ENCODE results near the gene MYO9A. TPM values are rescaled to one million over a fixed set of nuclear protein-coding genes. Genes with fewer than 3 reads are reported as not detected.

MYO9A gene
- polyA plus RNA-seq, 3 donors = 3.9 to 6.6 (median 5.0) TPM

DNA sequence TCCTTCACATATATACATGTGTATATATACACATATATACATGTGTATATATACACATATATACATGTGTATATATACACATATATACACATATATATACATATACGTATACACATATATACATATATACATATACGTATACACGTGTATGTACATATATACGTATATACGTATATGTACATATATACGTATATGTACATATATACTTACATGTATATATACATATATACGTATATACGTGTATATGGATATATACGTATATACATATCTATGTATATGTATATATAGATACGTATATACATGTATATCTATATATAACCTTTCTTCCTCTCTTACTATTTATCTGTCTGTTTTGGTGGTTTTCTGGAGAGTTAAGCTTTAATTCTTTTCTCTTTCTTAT is 192.8 kb downstream of the MYO9A start:
- H3K36me3 Mint-ChIP-seq = peaks cover 3 to 5% of the 10 kb centered on the region in 2 donors
- H3K4me3 Mint-ChIP-seq = no peak overlapping the region
- Histone ChIP-seq H3K9me3 (replicated peaks in 1 of 2; ENCODE audit: control insufficient read depth in 1 of 2, insufficient read depth in 1 of 2, low read length in 2 of 2) (no peaks in the 10 kb centered on the region), H3K4me1 (ENCODE audit: control insufficient read depth in 1 of 2, insufficient read depth in 2 of 2, low read length in 2 of 2) (no peaks in the 10 kb centered on the region), H3K79me2 (ENCODE audit: insufficient read depth, low read length) (no peaks in the 10 kb centered on the region), H3K9ac (ENCODE audit: insufficient read depth, low read length, poor library complexity, severe bottlenecking) (no peak overlapping the region), H3K4me2 (replicated peaks; ENCODE audit: extremely low read depth, low read length, poor library complexity, severe bottlenecking) (no peak overlapping the region), H3K27ac (ENCODE audit: low read depth in 1 of 2, low read length in 2 of 2) (no peak overlapping the region), H3K27me3 (ENCODE audit: control insufficient read depth in 2 of 2, insufficient read depth in 2 of 2, low read length in 2 of 2) (no peaks in the 10 kb centered on the region), H2AFZ (ENCODE audit: insufficient read depth, low read depth, low read length, poor library complexity, severe bottlenecking) (no peak overlapping the region), H3K36me3 (replicated peaks in 1 of 2; ENCODE audit: control insufficient read depth in 1 of 2, insufficient read depth in 2 of 2, low read length in 2 of 2) (no peaks in the 10 kb centered on the region), H3K4me3 (replicated peaks in 1 of 3; ENCODE audit: low read depth in 2 of 3, low read length in 3 of 3) (no peak overlapping the region), H4K20me1 (ENCODE audit: insufficient read depth, low read length) (no peaks in the 10 kb centered on the region)
- WGBS (ENCODE audit: insufficient coverage) = no CpG with 5 or more reads among the region's 10 CpGs
- H3K9me3 Mint-ChIP-seq = peaks cover 0 to 3% (median 0%) of the 10 kb centered on the region in 7 donors
- no peak for DNase-seq
- TF ChIP-seq, protein P1, sequence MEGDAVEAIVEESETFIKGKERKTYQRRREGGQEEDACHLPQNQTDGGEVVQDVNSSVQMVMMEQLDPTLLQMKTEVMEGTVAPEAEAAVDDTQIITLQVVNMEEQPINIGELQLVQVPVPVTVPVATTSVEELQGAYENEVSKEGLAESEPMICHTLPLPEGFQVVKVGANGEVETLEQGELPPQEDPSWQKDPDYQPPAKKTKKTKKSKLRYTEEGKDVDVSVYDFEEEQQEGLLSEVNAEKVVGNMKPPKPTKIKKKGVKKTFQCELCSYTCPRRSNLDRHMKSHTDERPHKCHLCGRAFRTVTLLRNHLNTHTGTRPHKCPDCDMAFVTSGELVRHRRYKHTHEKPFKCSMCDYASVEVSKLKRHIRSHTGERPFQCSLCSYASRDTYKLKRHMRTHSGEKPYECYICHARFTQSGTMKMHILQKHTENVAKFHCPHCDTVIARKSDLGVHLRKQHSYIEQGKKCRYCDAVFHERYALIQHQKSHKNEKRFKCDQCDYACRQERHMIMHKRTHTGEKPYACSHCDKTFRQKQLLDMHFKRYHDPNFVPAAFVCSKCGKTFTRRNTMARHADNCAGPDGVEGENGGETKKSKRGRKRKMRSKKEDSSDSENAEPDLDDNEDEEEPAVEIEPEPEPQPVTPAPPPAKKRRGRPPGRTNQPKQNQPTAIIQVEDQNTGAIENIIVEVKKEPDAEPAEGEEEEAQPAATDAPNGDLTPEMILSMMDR (IDR thresholded peaks at IDR 0.05) = no peak
- intact Hi-C loops (cut with micrococcal nuclease) = no loop called here
- H3K27ac Mint-ChIP-seq = no peak overlapping the region
- H3K4me1 Mint-ChIP-seq = no peaks in the 10 kb centered on the region
- H3K27me3 Mint-ChIP-seq (ENCODE audit: low read depth in 3 of 3) = no peaks in the 10 kb centered on the region

DNA sequence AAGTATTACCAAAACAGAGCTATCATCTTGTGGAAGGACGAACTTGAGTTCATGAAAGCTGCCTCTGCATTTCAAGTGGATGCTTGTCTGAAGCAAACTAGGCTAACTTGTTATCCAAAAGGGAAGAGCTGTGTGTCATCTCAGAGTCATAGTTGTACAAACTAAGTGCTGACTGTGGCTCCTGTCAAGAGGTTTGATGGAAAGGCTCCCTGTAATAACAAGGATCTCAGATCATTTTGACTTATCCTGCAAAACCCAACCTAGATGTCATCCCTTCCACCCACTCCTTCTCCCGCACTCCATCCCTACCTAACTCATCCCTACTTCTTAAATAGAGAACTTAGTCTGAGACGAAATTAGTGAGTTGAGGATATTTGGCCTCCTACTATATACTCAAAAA is 196.8 kb downstream of the MYO9A start:
- no peaks in the 10 kb centered on the region for H4K20me1 ChIP-seq (ENCODE audit: insufficient read depth, low read length)
- H3K9me3 ChIP-seq (replicated peaks in 1 of 2; ENCODE audit: control insufficient read depth in 1 of 2, insufficient read depth in 1 of 2, low read length in 2 of 2) = no peaks in the 10 kb centered on the region
- no peak overlapping the region for H3K27ac ChIP-seq (ENCODE audit: low read depth in 1 of 2, low read length in 2 of 2)
- H3K4me1 ChIP-seq (ENCODE audit: control insufficient read depth in 1 of 2, insufficient read depth in 2 of 2, low read length in 2 of 2) = no peaks in the 10 kb centered on the region
- no peak overlapping the region for H3K4me2 ChIP-seq (replicated peaks; ENCODE audit: extremely low read depth, low read length, poor library complexity, severe bottlenecking)
- no peaks in the 10 kb centered on the region for H3K27me3 ChIP-seq (ENCODE audit: control insufficient read depth in 2 of 2, insufficient read depth in 2 of 2, low read length in 2 of 2)
- 100% methylated on average over 1 of the region's 3 CpGs for WGBS (ENCODE audit: insufficient coverage)
- H3K4me1 Mint-ChIP-seq = no peaks in the 10 kb centered on the region
- no peak overlapping the region for H2AFZ ChIP-seq (ENCODE audit: insufficient read depth, low read depth, low read length, poor library complexity, severe bottlenecking)
- H3K4me3 Mint-ChIP-seq = no peak overlapping the region
- TF ChIP-seq, protein P1 (IDR thresholded peaks at IDR 0.05) = no peak
- no peak overlapping the region for H3K4me3 ChIP-seq (replicated peaks in 1 of 3; ENCODE audit: low read depth in 2 of 3, low read length in 3 of 3)
- intact Hi-C loops (cut with micrococcal nuclease) = no loop called here
- H3K27ac Mint-ChIP-seq = no peak overlapping the region
- no peaks in the 10 kb centered on the region for H3K79me2 ChIP-seq (ENCODE audit: insufficient read depth, low read length)
- H3K9ac ChIP-seq (ENCODE audit: insufficient read depth, low read length, poor library complexity, severe bottlenecking) = no peak overlapping the region
- H3K36me3 ChIP-seq (replicated peaks in 1 of 2; ENCODE audit: control insufficient read depth in 1 of 2, insufficient read depth in 2 of 2, low read length in 2 of 2) = no peaks in the 10 kb centered on the region
- no peaks in the 10 kb centered on the region for H3K27me3 Mint-ChIP-seq (ENCODE audit: low read depth in 3 of 3)
- DNase-seq = no peak
- peaks cover 0 to 2% (median 0%) of the 10 kb centered on the region in 7 donors for H3K9me3 Mint-ChIP-seq
- peaks cover 3% of the 10 kb centered on the region in 2 donors for H3K36me3 Mint-ChIP-seq
